H9 (cell line): ENCODE data around the gene YBX1. TPM values are rescaled to one million over a fixed set of nuclear protein-coding genes. Genes with fewer than 3 reads are reported as not detected.

Source experiments
- DNase-seq: peaks from one replicate; pipeline ENCODE4 v3.0.0-alpha.2; 2017
- H2AFZ ChIP-seq: one replicate; pipeline ENCODE4 v1.6.1; 2013; ENCODE audit warnings: mild to moderate bottlenecking, low read length, control low read depth, moderate library complexity
- H2AK5ac ChIP-seq: 2 replicates; pipeline ENCODE4 v1.6.1; 2013; ENCODE audit warnings: low read length, control low read depth, mixed read lengths; ENCODE audit not compliant: insufficient read length
- H2BK120ac ChIP-seq: one replicate; pipeline ENCODE4 v1.6.1; 2013; ENCODE audit warnings: low read depth, mild to moderate bottlenecking, low read length, control low read depth, inconsistent platforms; ENCODE audit not compliant: poor library complexity, severe bottlenecking
- H2BK12ac ChIP-seq: 2 replicates; pipeline ENCODE4 v1.6.1; 2013; ENCODE audit warnings: low read length, control low read depth, mixed read lengths, low read depth; ENCODE audit not compliant: insufficient read length
- H2BK15ac ChIP-seq: 2 replicates; pipeline ENCODE4 v1.6.1; 2013; ENCODE audit warnings: low read depth, low read length, control low read depth
- H2BK20ac ChIP-seq: one replicate; pipeline ENCODE4 v1.6.1; 2013; ENCODE audit warnings: low read depth, mild to moderate bottlenecking, low read length, control low read depth, inconsistent platforms; ENCODE audit not compliant: poor library complexity, severe bottlenecking
- H2BK5ac ChIP-seq: 2 replicates; pipeline ENCODE4 v1.6.1; 2013; ENCODE audit warnings: low read length, control low read depth, mixed read lengths; ENCODE audit not compliant: insufficient read length
- H3K14ac ChIP-seq: 2 replicates; pipeline ENCODE4 v1.6.1; 2013; ENCODE audit warnings: low read length, control low read depth; ENCODE audit not compliant: insufficient read depth
- H3K18ac ChIP-seq: 2 replicates; pipeline ENCODE4 v1.6.1; 2013; ENCODE audit warnings: low read depth, mild to moderate bottlenecking, mixed read lengths, low read length, control low read depth; ENCODE audit not compliant: insufficient read length
- H3K23ac ChIP-seq: 2 replicates; pipeline ENCODE4 v1.6.1; 2013; ENCODE audit warnings: low read length, control low read depth, mixed read lengths, low read depth; ENCODE audit not compliant: insufficient read length
- H3K23me2 ChIP-seq: 2 replicates; pipeline ENCODE4 v1.6.1; 2013; ENCODE audit warnings: low read depth, mild to moderate bottlenecking, mixed read lengths, low read length, control low read depth; ENCODE audit not compliant: insufficient read length, poor library complexity, severe bottlenecking
- H3K27ac ChIP-seq: 2 replicates; pipeline ENCODE4 v1.5.1; 2013; ENCODE audit warnings: low read length, control low read depth, mixed read lengths, low read depth; ENCODE audit not compliant: insufficient read length
- H3K27me3 ChIP-seq: 2 replicates; pipeline ENCODE4 v1.6.1; 2013; ENCODE audit warnings: low read length, control low read depth, inconsistent platforms; ENCODE audit not compliant: insufficient read depth
- H3K4ac ChIP-seq: 2 replicates; pipeline ENCODE4 v1.6.1; 2013; ENCODE audit warnings: low read depth, mild to moderate bottlenecking, control low read depth, inconsistent platforms, low read length, moderate library complexity
- H3K4me1 ChIP-seq: 2 replicates; pipeline ENCODE4 v1.6.1; 2013; ENCODE audit warnings: low read length, control low read depth, inconsistent platforms; ENCODE audit not compliant: insufficient read depth
- H3K4me2 ChIP-seq: 2 replicates; pipeline ENCODE4 v1.6.1; 2013; ENCODE audit warnings: low read length, control low read depth, mixed read lengths; ENCODE audit not compliant: insufficient read length, insufficient read depth
- H3K56ac ChIP-seq: 2 replicates; pipeline ENCODE4 v1.6.1; 2013; ENCODE audit warnings: low read depth, mild to moderate bottlenecking, mixed read lengths, low read length, control low read depth; ENCODE audit not compliant: insufficient read length
- H3K79me1 ChIP-seq: 2 replicates; pipeline ENCODE4 v1.6.1; 2013; ENCODE audit warnings: low read depth, mild to moderate bottlenecking, moderate library complexity, low read length, control low read depth, inconsistent platforms; ENCODE audit not compliant: insufficient read depth, poor library complexity, severe bottlenecking
- H3K79me2 ChIP-seq: 2 replicates; pipeline ENCODE4 v1.6.1; 2013; ENCODE audit warnings: low read length, control low read depth, inconsistent platforms; ENCODE audit not compliant: insufficient read depth
- H3K9ac ChIP-seq: 2 replicates; pipeline ENCODE4 v1.6.1; 2013; ENCODE audit warnings: low read length, control low read depth, mixed read lengths; ENCODE audit not compliant: insufficient read length; ENCODE audit errors: extremely low read depth
- H3K9me3 ChIP-seq: one replicate; pipeline ENCODE4 v1.6.1; 2013; ENCODE audit warnings: low read depth, low read length, inconsistent platforms; ENCODE audit not compliant: control insufficient read depth
- H3T11ph ChIP-seq: one replicate; pipeline ENCODE4 v1.6.1; 2013; ENCODE audit warnings: mild to moderate bottlenecking, low read length, control low read depth, inconsistent platforms
- H4K20me1 ChIP-seq: one replicate; pipeline ENCODE4 v1.6.1; 2013; ENCODE audit not compliant: control insufficient read depth, insufficient read length, insufficient read depth
- H4K5ac ChIP-seq: 2 replicates; pipeline ENCODE4 v1.6.1; 2013; ENCODE audit warnings: low read depth, mild to moderate bottlenecking, mixed read lengths, low read length, control low read depth; ENCODE audit not compliant: insufficient read length
- H4K8ac ChIP-seq: replicated peaks from 2 replicates; pipeline ENCODE4 v1.6.1; 2013; ENCODE audit warnings: low read length, control low read depth, mixed read lengths, low read depth; ENCODE audit not compliant: insufficient read length
- H4K91ac ChIP-seq: 2 replicates; pipeline ENCODE4 v1.6.1; 2013; ENCODE audit warnings: low read depth, mild to moderate bottlenecking, moderate library complexity, mixed read lengths, low read length, control low read depth; ENCODE audit not compliant: insufficient read length
- H3K27ac Mint-ChIP-seq, 3 experiments: 2 replicates in 2 of 3; 3 replicates in 1 of 3; pipeline ENCODE4 v1.8.0; 2020 to 2021; ENCODE audit warnings: mixed read lengths in 3 of 3, mild to moderate bottlenecking in 1 of 3, moderate library complexity in 1 of 3
- H3K27me3 Mint-ChIP-seq: 2 replicates; pipeline ENCODE4 v1.8.0; 2021; ENCODE audit warnings: low read depth, mild to moderate bottlenecking, moderate library complexity, mixed read lengths
- H3K36me3 Mint-ChIP-seq, 3 experiments: 2 replicates in 2 of 3; 3 replicates in 1 of 3; pipeline ENCODE4 v1.8.0; 2020 to 2021; ENCODE audit warnings: low read depth in 3 of 3, mixed read lengths in 3 of 3; ENCODE audit not compliant: insufficient read depth in 1 of 3
- H3K4me1 Mint-ChIP-seq, 2 experiments: 2 replicates each; pipeline ENCODE4 v1.8.0; 2020; ENCODE audit warnings: mixed read lengths in 2 of 2
- H3K4me3 Mint-ChIP-seq, 2 experiments: 2 replicates in 1 of 2; 3 replicates in 1 of 2; pipeline ENCODE4 v1.8.0; 2020 to 2021; ENCODE audit warnings: mild to moderate bottlenecking in 2 of 2, mixed read lengths in 2 of 2, moderate library complexity in 1 of 2
- H3K9me3 Mint-ChIP-seq, 2 experiments: 2 replicates in 1 of 2; 3 replicates in 1 of 2; pipeline ENCODE4 v1.8.0; 2020; ENCODE audit warnings: mild to moderate bottlenecking in 2 of 2, mixed read lengths in 2 of 2, moderate library complexity in 1 of 2
- CTCF ChIP-seq: fragments of 200-600 bp; sonication (generic); conservative IDR thresholded peaks from 3 replicates; pipeline ENCODE4 v1.8.0; 2021; ENCODE audit warnings: antibody characterized with exemption, mild to moderate bottlenecking
- WGBS: extraction: QIAGEN DNeasy Blood & Tissue Kit; methylation state at CpG from one replicate; pipeline ENCODE4 v1.1.7; 2013; ENCODE audit warnings: missing lambda C conversion rate, low lambda C conversion rate, mixed read lengths; ENCODE audit not compliant: insufficient read length; ENCODE audit errors: extremely low coverage; 5-methylcytosine and 5-hydroxymethylcytosine counted together
- total RNA-seq: library from RNA; stranded (reverse); gene quantifications from 2 replicates; pipeline ENCODE4 v1.2.1, GENCODE V29; 2021

The YBX1 gene
- total RNA-seq, 1 experiment from 2014 or later = 1,019 TPM

GRCh38 chr1:42741706-42742105 is 59.5 kb downstream of the YBX1 start:
- no peak overlapping the region for H2AK5ac ChIP-seq
- Mint-ChIP-seq H3K4me1 (peaks cover 43 to 51% of the 10 kb centered on the region in 2 experiments), H3K27ac (no peak overlapping the region), H3K36me3 (peaks cover under 1 to 13% (median 11%) of the 10 kb centered on the region in 3 experiments; a peak in 5 of 7 replicates), H3K4me3 (no peak overlapping the region), H3K9me3 (no peaks in the 10 kb centered on the region), H3K27me3 (no peaks in the 10 kb centered on the region; the same call in none of the 2 replicates)
- no peaks in the 10 kb centered on the region for H3K9me3 ChIP-seq
- no peak overlapping the region for H4K8ac ChIP-seq
- H3K18ac ChIP-seq = peak overlapping the region; percentile 56
- H3K14ac ChIP-seq = no peak overlapping the region; the same call in 1 of the 2 replicates
- no peak overlapping the region for H3K4me2 ChIP-seq
- no peak overlapping the region for H3K27ac ChIP-seq
- WGBS = no CpG with 5 or more reads among the region's 4 CpGs
- H3K56ac ChIP-seq = no peak overlapping the region
- no peak overlapping the region for H2BK20ac ChIP-seq
- H3K27me3 ChIP-seq = no peaks in the 10 kb centered on the region
- H2BK120ac ChIP-seq = no peak overlapping the region
- H3K79me1 ChIP-seq = no peaks in the 10 kb centered on the region
- H3K79me2 ChIP-seq = no peaks in the 10 kb centered on the region
- peak overlapping the region; percentile 53 for H4K5ac ChIP-seq
- H3K4ac ChIP-seq = no peak overlapping the region
- no peak for DNase-seq
- no peaks in the 10 kb centered on the region for H3K23me2 ChIP-seq
- no peaks in the 10 kb centered on the region; the same call in 1 of the 2 replicates for H3K4me1 ChIP-seq
- no peak for TF ChIP-seq CTCF
- H3K23ac ChIP-seq = no peak overlapping the region
- H3T11ph ChIP-seq = no peak overlapping the region
- H4K20me1 ChIP-seq = no peaks in the 10 kb centered on the region
- no peak overlapping the region; the same call in 1 of the 2 replicates for H2BK15ac ChIP-seq
- H2BK12ac ChIP-seq = no peak overlapping the region
- H3K9ac ChIP-seq = no peak overlapping the region
- H4K91ac ChIP-seq = no peak overlapping the region
- H2BK5ac ChIP-seq = no peak overlapping the region
- no peak overlapping the region for H2AFZ ChIP-seq
